BLaER1 treated with 17β-estradiol and CSF1 and Interleukin-3, amounts not matched to agents 10 nM and 100 nM (cell line): ENCODE data around the gene CEP112.

Source experiments
- H3K27ac ChIP-seq, 11 experiments: shearing (Covaris generic); formaldehyde crosslinking; 2 replicates each; pipeline ENCODE4 v1.8.1; 2022
- H3K27me3 ChIP-seq, 11 experiments: shearing (Covaris generic); formaldehyde crosslinking; 2 replicates each; pipeline ENCODE4 v1.8.1; 2022
- H3K36me3 ChIP-seq, 11 experiments: shearing (Covaris generic); formaldehyde crosslinking; 2 replicates each; pipeline ENCODE4 v1.8.1; 2022
- H3K4me1 ChIP-seq, 10 experiments: shearing (Covaris generic); formaldehyde crosslinking; 2 replicates each; pipeline ENCODE4 v1.8.1; 2022
- H3K4me2 ChIP-seq, 11 experiments: shearing (Covaris generic); formaldehyde crosslinking; 2 replicates each; pipeline ENCODE4 v1.8.1; 2022
- H3K4me3 ChIP-seq, 10 experiments: shearing (Covaris generic); formaldehyde crosslinking; 2 replicates each; pipeline ENCODE4 v1.8.1; 2022
- H3K9ac ChIP-seq, 11 experiments: shearing (Covaris generic); formaldehyde crosslinking; 2 replicates each; pipeline ENCODE4 v1.8.1; 2022
- H3K9me3 ChIP-seq, 11 experiments: shearing (Covaris generic); formaldehyde crosslinking; replicated peaks in 1 of 11; 2 replicates each; pipeline ENCODE4 v1.8.1; 2022
- H4K20me1 ChIP-seq, 11 experiments: shearing (Covaris generic); formaldehyde crosslinking; 2 replicates each; pipeline ENCODE4 v1.8.1; 2022
- Cebpa-rat ChIP-seq, 11 experiments: shearing (Covaris generic); IDR thresholded peaks; 2 replicates each; pipeline ENCODE4 v1.8.1; 2022

The CEP112 gene

DNA sequence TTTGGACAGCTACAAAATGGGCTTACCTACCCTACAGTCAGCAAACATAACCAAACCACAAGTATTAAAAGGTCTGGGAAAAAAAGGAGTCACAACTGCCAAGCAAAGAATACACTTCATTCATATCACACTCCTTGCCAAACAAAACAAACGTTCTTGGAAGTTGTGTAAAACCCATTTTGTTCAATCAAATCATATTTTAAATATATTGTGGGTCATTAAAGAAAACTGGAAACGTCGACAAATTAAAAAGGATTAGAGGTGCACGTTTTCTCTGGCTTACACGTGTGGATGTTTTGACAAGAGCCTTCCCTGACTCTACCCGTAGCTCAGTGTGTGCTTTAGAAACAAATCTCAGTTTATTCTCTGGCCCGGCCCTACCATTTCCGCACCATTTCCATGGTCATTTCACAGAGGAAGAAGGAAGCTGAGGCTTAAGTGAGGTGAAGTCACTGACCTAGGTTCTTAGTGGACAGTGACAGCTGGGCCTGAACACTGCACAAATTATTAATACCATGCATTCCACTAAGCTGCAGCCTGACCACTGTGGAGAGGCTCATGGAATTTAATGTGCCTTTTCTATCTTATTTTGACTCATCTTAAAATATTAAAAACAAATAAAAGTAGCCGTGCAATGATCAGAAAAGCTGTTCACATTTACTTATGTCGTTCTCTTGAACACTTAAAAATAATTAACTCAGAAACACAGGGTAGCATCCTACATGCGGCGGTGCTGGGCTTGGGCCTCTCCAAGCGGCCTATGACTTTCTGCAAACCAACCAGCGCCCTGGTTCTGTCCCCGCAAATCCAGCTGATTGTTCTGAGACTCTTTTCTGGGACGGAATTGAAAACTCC, 968 bp downstream of the CEP112 start:
- no peaks in the 10 kb centered on the region for H3K36me3 ChIP-seq
- no peaks in the 10 kb centered on the region for H3K27me3 ChIP-seq
- peak overlapping the region; percentile 76 to 87 (median 84) for H3K9ac ChIP-seq
- peak overlapping the region; percentile 81 to 99 (median 91) for H3K4me2 ChIP-seq
- peak overlapping the region; percentile 66 to 80 (median 77) for H3K4me3 ChIP-seq
- peaks cover 12 to 44% (median 37%) of the 10 kb centered on the region in 10 experiments for H3K4me1 ChIP-seq
- no peak for TF ChIP-seq Cebpa-rat (IDR thresholded peaks at IDR 0.05)
- H4K20me1 ChIP-seq: no peaks in the 10 kb centered on the region
- H3K9me3 ChIP-seq: no peaks in the 10 kb centered on the region
- H3K27ac ChIP-seq: peak overlapping the region; percentile 54 to 84 (median 79); a peak in 21 of 22 replicates

DNA sequence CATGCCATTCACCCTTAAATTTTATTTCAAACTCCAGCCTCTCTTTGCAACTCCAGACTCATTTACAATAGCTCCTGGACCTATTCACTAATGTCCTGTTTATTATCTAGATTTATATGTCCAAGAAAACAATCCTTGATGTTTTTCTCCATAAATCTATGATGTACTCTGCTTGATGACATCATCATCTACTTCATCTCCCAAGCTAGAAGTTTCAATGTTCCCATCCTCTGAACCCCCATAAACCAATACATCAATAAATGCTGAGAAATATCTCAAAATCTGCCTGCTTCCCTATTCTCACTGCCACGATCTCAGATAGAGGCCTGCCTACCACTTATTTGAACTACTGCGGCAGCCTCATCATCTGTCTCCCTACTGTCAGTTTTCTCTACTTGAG, 4.2 kb downstream of the CEP112 start:
- no peak overlapping the region for H3K4me2 ChIP-seq
- H3K27ac ChIP-seq: no peak overlapping the region
- H3K4me3 ChIP-seq: no peak overlapping the region
- H3K4me1 ChIP-seq: peaks cover 12 to 36% (median 29%) of the 10 kb centered on the region in 10 experiments
- H3K27me3 ChIP-seq: no peaks in the 10 kb centered on the region
- no peak for TF ChIP-seq Cebpa-rat (IDR thresholded peaks at IDR 0.05)
- H3K36me3 ChIP-seq: peaks cover 1 to 16% (median 4%) of the 10 kb centered on the region in 11 experiments; a peak in 16 of 22 replicates
- H3K9ac ChIP-seq: no peak overlapping the region
- peaks cover 12 to 18% (median 16%) of the 10 kb centered on the region in 11 experiments; a peak in 21 of 22 replicates for H3K9me3 ChIP-seq
- no peaks in the 10 kb centered on the region for H4K20me1 ChIP-seq

DNA sequence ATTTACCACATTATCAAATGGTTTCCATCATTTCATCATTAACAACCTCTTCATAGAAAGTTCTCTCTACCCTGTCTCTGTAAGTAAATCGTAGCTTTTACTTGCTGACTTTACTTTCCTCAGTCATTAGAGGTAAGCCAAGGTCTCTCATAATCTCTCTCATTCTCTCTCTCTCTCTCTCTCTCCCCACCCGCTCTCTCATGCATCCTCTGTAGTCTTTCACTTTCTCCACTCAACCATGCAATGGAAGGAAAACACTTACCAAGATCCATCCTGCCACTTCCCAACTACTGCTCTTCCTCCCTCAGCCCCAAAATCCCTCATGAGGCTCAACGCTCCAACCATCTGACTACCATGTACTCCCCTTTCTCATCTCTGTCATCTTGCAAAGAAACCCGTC, 6.1 kb downstream of the CEP112 start:
- no peak overlapping the region for H3K4me3 ChIP-seq
- H3K27me3 ChIP-seq: no peaks in the 10 kb centered on the region
- H3K4me1 ChIP-seq: peaks cover 7 to 21% (median 16%) of the 10 kb centered on the region in 10 experiments
- H4K20me1 ChIP-seq: no peaks in the 10 kb centered on the region
- no peak overlapping the region for H3K9ac ChIP-seq
- H3K9me3 ChIP-seq: peaks cover 12 to 18% (median 16%) of the 10 kb centered on the region in 11 experiments; a peak in 21 of 22 replicates
- no peak overlapping the region for H3K27ac ChIP-seq
- peak overlapping the region in 3 of 11 experiments; percentile 19 to 35 (median 19); a peak in 3 of 22 replicates for H3K4me2 ChIP-seq
- peaks cover 13 to 33% (median 20%) of the 10 kb centered on the region in 11 experiments; a peak in 21 of 22 replicates for H3K36me3 ChIP-seq
- TF ChIP-seq Cebpa-rat (IDR thresholded peaks at IDR 0.05): no peak

- no peaks in the 10 kb centered on the region for H4K20me1 ChIP-seq
Observed at GRCh38 chr17:66184392-66184791, 7.5 kb downstream of the CEP112 start.

GRCh38 chr17:66183529-66183928, 8.4 kb downstream of the CEP112 start:
- Histone ChIP-seq H4K20me1 (no peaks in the 10 kb centered on the region), H3K27ac (no peak overlapping the region), H3K4me2 (no peak overlapping the region), H3K4me1 (peaks cover 0 to 8% (median 5%) of the 10 kb centered on the region in 10 experiments; a peak in 7 of 20 replicates), H3K27me3 (no peaks in the 10 kb centered on the region), H3K4me3 (no peak overlapping the region), H3K9ac (no peak overlapping the region), H3K9me3 (peaks cover 12 to 20% (median 16%) of the 10 kb centered on the region in 11 experiments; a peak in 21 of 22 replicates), H3K36me3 (peaks cover 13 to 39% (median 22%) of the 10 kb centered on the region in 11 experiments; a peak in 21 of 22 replicates)
- no peak for TF ChIP-seq Cebpa-rat (IDR thresholded peaks at IDR 0.05)

More at GRCh38 chr17:66184392-66184791, 7.5 kb downstream of the CEP112 start:
- no peak overlapping the region for H3K9ac ChIP-seq
- H3K4me3 ChIP-seq: no peak overlapping the region
- H3K9me3 ChIP-seq: peaks cover 12 to 20% (median 16%) of the 10 kb centered on the region in 11 experiments; a peak in 21 of 22 replicates
- peaks cover 0 to 8% (median 5%) of the 10 kb centered on the region in 10 experiments; a peak in 7 of 20 replicates for H3K4me1 ChIP-seq
- H3K4me2 ChIP-seq: no peak overlapping the region
- no peak for TF ChIP-seq Cebpa-rat (IDR thresholded peaks at IDR 0.05)
- peaks cover 13 to 38% (median 22%) of the 10 kb centered on the region in 11 experiments; a peak in 21 of 22 replicates for H3K36me3 ChIP-seq
- H3K27me3 ChIP-seq: no peaks in the 10 kb centered on the region
- H3K27ac ChIP-seq: no peak overlapping the region

GRCh38 chr17:66178642-66179041, 13.3 kb downstream of the CEP112 start:
- H3K27me3 ChIP-seq: no peaks in the 10 kb centered on the region
- no peak overlapping the region for H3K9ac ChIP-seq
- peak in 2 of 11 experiments; percentile 47 to 55; a peak in 1 of 22 replicates for TF ChIP-seq Cebpa-rat (IDR thresholded peaks at IDR 0.05)
- H3K36me3 ChIP-seq: peaks cover 13 to 36% (median 20%) of the 10 kb centered on the region in 11 experiments; a peak in 20 of 22 replicates
- H3K4me1 ChIP-seq: no peaks in the 10 kb centered on the region
- H3K27ac ChIP-seq: no peak overlapping the region
- H3K4me2 ChIP-seq: no peak overlapping the region
- H4K20me1 ChIP-seq: no peaks in the 10 kb centered on the region
- H3K9me3 ChIP-seq: peaks cover 0 to 5% (median 0%) of the 10 kb centered on the region in 11 experiments; a peak in 5 of 22 replicates
- H3K4me3 ChIP-seq: no peak overlapping the region

DNA sequence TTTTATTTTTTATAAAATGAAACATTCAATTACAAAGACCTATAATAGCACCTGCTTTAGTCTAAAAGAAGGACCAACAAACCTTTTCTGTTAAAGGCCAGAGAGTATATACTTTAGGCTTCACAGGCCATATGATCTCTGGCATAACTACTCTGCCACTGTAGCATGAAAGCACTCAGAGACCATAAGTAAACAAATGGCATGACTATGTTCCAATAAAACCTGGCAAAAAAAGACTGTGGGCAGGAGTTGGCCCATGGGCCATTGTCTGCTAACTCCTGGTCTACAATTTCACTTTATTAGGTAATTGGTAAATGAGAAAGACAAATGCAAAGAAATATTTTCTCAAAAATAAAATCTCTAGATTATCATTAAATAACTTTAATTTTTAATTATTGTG, 14.9 kb downstream of the CEP112 start:
- H3K4me1 ChIP-seq: no peaks in the 10 kb centered on the region
- no peaks in the 10 kb centered on the region for H4K20me1 ChIP-seq

GRCh38 chr17:66175892-66176291, 16.0 kb downstream of the CEP112 start:
- peaks cover 0 to 20% (median 0%) of the 10 kb centered on the region in 11 experiments; a peak in 4 of 22 replicates for H3K36me3 ChIP-seq
- H3K27me3 ChIP-seq: no peaks in the 10 kb centered on the region
- no peak overlapping the region for H3K9ac ChIP-seq
- H3K27ac ChIP-seq: no peak overlapping the region
- H3K4me3 ChIP-seq: no peak overlapping the region
- H3K4me2 ChIP-seq: no peak overlapping the region
- no peak for TF ChIP-seq Cebpa-rat (IDR thresholded peaks at IDR 0.05)
- H3K9me3 ChIP-seq: peaks cover 0 to 5% (median 0%) of the 10 kb centered on the region in 11 experiments; a peak in 1 of 22 replicates
- no peaks in the 10 kb centered on the region for H4K20me1 ChIP-seq
- H3K4me1 ChIP-seq: no peaks in the 10 kb centered on the region

More for the DNA sequence above, 14.9 kb downstream of the CEP112 start:
- Histone ChIP-seq H3K27me3 (no peaks in the 10 kb centered on the region), H3K9me3 (peaks cover 0 to 5% (median 0%) of the 10 kb centered on the region in 11 experiments; a peak in 1 of 22 replicates), H3K27ac (no peak overlapping the region), H3K4me3 (no peak overlapping the region), H3K36me3 (peaks cover 4 to 28% (median 10%) of the 10 kb centered on the region in 11 experiments; a peak in 20 of 22 replicates), H3K9ac (no peak overlapping the region), H3K4me2 (no peak overlapping the region)
- no peak for TF ChIP-seq Cebpa-rat (IDR thresholded peaks at IDR 0.05)

GRCh38 chr17:66172691-66173223, 19.2 kb downstream of the CEP112 start:
- H3K4me1 ChIP-seq: no peaks in the 10 kb centered on the region
- no peak overlapping the region for H3K4me2 ChIP-seq
- H3K27ac ChIP-seq: no peak overlapping the region
- peaks cover 0 to 17% (median 0%) of the 10 kb centered on the region in 11 experiments; a peak in 5 of 22 replicates for H3K36me3 ChIP-seq
- H4K20me1 ChIP-seq: no peaks in the 10 kb centered on the region
- H3K9me3 ChIP-seq: no peaks in the 10 kb centered on the region
- TF ChIP-seq Cebpa-rat (IDR thresholded peaks at IDR 0.05): no peak
- H3K4me3 ChIP-seq: no peak overlapping the region
- H3K9ac ChIP-seq: no peak overlapping the region
- H3K27me3 ChIP-seq: no peaks in the 10 kb centered on the region
